HG03135 (cell line): ENCODE data around the gene HOXC10.

ENCODE experiments used
- ATAC-seq: cut with Tn5 transposase; IDR thresholded peaks from one replicate; pipeline ENCODE4 v1.9.1; 2021; ENCODE audit warnings: mild to moderate bottlenecking, moderate library complexity; ENCODE audit not compliant: unreplicated experiment

Gene HOXC10

DNA sequence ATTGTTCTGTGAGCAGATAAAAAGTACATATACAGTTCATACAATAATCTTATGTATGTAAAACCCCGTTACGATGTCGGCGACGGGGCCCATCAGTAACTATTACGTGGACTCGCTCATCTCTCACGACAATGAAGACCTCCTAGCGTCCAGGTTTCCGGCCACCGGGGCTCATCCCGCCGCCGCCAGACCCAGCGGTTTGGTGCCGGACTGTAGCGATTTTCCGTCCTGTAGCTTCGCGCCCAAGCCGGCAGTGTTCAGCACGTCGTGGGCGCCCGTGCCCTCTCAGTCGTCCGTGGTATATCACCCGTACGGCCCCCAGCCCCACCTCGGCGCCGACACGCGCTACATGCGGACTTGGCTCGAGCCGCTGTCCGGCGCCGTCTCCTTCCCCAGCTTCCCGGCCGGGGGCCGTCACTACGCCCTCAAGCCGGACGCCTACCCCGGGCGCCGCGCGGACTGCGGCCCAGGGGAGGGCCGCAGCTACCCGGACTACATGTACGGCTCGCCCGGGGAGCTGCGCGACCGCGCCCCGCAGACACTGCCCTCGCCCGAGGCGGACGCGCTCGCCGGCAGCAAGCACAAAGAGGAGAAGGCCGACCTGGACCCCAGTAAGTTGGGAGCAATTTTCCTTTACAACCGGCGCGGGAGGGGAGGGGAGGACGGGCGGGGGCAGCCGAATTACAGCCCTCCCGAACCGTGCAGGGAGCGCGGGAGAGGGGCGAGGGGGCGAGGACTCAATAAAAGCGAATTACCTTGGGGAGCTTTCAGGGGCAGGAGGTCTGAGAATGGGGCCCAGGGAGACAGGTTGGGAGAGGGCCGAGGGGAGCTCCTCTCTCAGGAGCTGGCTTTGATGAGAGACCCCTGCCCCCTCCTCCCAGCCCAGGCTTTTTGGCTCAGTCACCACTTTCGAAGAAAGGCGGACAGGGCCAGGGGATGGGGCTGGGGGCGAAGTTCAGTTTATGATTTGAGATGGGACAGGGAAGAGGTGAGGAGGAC lies 15.5 kb downstream of the HOXC10 start, which contains the start of gene HOXC9:
TSS of gene HOXC9 (plus strand) at position 46 of the 999 bp plus-strand sequence. CDS start at position 74, 28 bp downstream.
- ATAC-seq, result no peak

DNA sequence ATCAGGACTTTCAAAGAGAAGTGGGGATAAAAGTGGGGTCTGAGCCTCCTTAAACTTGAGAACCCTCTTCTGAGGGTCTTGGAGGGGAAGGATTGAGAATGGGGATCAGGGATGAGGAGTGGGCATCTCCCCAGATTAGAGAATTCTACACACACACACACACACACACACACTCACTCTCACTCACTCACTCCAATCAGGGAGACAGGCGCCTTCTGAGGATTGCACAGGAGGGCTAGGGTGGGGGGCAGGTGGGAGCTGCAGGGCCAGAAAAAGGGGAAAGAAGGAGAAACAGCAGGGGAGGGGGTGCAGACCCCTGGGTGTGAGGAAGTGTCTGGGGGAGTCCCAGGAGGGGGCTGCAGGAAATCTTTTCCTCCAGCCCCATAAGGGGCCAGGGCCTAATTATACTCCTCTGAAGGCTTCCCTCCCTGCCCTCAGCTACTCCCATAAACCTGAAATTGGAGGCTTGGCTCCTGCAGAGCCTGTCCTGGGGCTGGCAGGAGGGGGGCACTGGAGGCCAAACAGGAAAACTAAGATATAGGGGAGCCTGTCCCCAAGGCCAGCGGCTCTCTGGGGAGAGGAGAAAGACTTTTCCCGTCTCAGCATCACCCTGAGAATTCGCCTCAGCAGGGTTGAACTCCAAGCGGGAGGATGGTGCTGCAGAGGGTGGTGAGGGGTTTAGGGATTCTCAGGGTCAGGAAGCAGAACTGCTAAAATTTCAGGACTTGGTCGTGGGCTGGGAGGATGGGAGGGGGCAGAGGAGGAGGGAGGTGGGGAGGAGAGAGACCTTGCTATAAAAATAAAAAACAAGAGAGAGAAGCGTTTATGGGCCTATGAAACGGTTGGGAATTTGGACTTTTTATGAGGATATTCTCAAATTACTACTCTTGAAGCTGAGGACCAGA lies 16.6 kb downstream of the HOXC10 start:
- ATAC-seq, result no peak

DNA sequence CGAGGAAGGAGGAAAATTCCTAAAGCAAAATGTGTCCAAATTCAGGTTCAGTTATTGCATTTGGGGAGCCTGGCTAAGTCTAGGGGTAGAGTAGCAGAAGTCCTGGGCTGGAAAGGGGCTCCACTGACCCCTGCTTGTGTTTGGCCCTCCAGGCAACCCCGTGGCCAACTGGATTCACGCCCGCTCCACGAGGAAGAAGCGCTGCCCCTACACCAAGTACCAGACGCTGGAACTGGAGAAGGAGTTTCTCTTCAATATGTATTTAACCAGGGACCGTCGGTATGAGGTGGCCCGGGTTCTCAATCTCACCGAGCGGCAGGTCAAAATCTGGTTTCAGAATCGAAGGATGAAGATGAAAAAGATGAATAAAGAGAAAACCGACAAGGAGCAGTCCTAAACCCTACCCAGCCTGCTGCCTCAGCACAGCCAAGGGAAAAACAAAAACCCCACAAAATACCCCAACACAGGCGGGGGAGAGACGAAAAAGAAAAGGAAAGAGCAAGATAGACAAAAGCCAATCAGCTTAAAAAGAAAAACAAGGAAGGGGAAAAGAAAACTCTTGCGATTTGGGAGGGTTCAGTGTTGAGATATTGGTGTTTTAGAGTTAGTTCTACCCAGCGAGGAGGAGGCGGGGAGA lies 17.4 kb downstream of the HOXC10 start:
- ATAC-seq, result no peak

DNA sequence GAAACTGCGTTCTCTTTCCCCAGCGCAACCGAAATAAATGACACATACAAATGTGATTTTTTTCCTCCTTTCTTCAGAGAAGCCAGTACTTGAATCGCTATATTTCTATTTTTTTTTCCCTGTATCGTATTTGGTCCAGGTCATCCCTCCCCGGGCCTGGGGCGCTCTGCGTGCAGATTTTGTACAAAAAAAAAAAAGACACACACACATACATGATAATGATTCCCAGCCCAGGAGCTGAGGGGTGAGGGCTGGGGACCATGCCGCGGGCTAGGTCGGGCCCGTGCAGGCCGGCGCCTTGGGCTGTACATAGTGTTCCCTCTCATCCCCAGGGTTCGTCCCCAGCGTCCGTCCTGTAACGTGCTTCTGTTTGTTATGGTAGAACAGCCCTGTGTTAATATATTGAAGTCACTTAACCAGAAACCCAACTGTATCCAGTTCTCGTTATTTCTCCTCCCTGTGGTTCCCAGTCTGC lies 18.0 kb downstream of the HOXC10 start:
- no peak for ATAC-seq

DNA sequence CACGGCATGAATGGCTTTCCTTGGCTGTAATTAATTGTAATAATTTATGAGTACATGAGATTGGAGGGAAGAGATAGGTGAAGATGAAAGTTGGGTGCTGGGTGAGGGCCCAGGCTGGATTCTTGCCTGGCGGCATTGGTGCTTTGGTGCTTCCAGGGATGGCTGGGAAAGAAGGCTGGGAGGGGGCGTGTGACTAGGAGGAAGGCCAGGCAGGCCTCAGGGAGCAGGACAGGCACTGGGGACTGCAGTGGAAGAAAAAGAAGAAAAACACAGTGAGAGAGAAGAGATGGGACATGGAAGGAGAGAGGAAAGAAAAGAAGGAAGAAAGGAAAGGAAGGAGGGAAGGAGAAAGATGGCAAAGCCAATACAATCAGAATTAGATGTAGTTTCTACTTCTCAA lies 18.7 kb downstream of the HOXC10 start:
- no peak for ATAC-seq

DNA sequence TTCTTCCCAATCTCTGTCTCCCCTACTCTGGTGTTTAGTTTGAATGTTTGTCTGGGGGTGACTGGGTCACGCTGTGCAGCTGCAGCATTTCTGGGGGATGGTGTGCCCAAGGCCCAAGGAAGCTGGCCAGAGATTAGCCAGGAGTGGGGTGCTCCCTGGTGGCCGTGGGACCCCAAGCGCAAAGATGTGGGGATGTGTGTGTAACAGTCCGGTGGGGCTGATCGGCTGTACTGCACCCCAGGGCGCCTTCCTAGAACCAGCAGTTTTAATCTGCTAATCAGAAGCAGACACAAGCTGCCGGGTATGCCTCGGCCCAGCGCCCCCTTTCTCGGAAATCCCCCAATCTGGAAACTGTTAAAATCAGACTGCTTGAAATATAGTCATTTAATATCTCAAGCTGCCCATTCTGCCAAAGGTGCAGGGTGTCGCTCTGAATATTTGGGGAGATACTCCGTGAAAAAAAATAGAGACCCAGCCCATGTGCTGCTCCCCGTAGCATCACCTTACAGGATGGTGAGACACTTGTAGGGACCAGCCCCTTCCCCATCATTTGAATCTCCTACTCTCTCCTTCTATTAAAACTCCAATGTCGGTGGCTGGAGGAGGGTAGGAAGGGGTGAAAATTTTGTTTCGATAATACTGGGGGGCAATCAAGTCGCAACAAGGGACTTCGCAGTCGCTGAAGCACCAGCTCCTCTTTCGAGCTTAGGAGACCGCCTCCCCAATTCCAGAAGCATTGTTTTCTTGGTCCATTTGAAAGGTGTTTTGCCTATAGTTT lies 19.3 kb downstream of the HOXC10 start:
- ATAC-seq, result no peak

DNA sequence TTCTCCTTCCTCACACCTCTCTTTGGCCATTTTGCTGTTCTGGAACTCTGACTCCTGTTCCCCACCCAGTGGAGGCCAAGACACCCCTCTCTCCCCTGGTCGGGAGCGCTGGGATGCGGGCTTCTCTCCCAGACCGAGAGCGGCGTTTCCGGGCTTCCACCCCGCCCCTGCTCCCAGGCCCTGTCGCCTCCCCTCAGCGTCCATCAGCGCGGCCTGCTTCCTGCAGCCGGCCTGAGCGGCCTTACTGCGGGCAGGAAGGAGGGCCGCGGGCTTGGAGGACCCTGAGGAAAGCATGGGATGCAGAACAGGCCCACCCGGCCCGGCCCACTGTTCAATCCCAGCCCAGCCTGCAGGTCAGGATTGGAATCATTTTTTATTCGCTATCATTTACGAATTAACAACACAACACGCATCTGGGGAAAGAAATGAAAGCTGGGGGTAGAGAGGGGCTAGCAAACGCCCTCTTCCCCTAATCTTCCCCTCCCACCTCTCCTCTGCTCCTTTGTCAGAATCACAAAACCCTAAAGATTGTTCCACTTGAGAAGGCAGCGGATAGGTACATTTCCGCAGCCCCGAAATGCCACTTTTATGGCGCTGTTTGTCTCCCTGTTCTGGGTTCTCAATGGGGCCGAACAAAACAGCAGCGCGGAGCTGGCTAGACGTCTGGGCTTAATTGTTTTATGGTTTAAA lies 20.0 kb downstream of the HOXC10 start:
- no peak for ATAC-seq

DNA sequence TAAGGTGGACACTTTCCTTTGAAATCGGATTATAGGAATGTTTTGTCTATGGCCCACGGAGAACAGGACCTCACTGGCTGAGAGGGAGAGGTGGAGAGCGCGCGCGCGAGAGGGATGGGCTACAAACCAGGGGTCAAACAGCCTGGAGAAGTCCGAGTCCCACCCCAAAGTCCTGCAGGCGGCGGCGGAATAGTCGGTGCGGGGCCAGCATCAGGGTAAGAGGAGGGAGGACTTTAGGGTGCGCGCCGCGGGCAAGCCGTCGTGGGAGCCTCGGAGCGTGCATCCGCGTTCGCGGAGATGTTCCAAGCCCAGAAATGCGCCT lies 20.5 kb downstream of the HOXC10 start:
- no peak for ATAC-seq

DNA sequence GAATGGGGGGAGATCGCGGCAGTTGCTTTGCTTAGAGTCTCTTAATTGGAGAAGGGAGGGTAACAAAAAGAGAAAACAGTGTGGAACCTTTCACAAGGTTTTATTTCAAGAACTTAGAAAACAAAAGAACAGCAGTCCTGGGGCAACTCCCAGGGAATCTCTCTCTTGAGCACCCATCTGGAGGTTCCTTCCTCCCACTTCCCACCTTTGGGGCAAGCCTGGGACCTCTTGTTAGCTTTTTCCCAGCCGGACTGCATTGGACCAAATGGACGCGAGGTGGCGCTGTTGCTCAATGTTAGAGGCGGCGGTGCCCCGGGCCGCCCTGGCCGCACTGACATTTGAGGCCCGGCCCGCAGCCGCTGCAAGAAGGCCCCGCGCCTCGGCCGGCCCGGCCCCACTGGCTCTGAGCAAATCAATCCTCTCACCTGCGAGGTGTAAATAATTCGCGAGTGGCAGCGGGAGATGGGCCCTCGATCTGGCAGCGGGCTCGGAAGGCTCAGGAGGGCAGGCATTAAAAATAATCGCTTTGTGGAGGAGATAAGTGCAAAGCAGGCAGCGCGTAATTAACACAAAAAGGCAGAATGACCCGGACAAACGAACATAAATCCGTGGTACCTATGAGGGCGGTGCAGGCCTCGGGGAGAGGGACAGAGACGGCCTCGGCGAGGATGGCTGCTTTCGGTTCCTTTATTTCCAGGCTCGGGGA lies 21.1 kb downstream of the HOXC10 start:
- ATAC-seq, result no peak

DNA sequence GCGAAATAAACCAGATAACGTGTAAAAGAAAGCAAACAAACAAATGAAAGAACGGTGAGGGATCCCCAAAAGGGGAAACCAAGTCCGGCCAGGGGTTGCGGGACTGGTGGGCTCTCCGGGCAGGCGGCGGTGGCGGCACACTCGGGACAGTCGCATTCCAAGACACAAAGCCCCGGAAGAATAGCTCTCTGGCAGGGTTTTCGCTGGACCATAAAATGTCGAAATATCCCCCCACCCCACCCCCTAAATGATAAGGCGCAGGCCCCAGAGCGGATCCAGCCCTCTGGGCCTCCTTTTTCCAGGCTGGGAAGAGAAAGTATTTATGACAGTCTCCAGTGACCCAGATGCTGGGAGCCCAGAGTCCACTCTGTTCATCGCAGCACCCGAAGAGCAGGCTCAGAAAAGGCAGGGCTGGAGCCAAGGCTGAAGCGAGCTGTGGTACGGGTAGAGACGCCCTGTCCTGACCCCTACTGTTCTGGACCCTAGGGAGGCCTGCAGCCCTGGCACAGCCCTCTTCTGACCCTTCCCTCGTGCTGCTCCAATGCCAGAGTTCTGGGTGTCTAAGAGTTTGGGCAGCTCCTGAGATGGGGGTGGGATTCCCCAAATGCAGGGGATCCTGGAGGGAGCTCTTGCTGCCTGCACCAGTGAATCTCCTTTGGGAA lies 21.7 kb downstream of the HOXC10 start:
- no peak for ATAC-seq

DNA sequence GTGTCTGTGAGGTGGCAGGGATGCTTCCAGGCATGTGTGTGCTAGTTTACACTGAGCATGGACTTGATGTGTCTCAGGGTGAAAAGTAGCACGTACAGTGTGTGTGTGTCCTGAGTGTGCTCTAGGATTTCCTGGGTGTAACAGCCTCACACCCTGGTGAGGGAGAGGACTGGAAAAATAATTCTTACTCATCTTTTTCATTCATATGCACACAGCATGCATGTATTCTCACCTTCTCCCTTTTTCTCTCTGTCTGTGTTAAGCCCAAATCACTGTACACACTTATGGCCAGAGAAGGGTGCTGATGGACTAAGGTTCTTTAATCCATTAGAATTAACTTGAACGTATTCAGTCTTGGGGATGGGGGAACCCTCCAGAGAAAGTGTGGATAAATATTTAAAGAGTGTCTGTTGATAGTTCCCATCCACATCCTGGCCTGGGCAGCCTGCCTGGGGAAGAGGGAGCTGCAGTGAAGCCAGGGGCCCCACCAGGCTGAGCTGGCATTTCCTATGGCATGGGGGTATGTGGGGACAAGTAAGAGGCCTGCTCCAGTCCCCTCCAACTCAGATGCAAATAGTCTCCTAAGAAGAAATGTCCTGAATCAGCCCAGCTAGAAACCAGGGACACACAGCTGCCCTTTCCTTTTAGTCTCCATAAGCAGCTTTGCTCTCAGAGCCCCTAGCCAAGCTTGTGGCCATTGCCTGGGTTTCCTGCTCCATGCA lies 22.8 kb downstream of the HOXC10 start:
- no peak for ATAC-seq

DNA sequence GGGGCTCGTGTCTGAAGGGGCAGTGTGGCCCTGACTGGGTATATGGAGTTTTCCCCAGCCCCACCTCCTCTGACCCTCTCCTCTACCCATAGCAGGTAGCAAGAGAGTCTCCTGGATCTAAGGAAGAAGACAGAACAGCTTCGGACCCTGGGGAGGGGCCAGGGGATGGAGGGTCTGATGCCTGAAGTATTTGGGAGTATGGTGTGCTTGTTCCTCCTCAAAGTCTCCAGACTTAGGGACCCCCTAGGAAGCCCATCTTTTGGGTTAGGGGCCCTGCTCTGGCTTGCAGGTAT lies 23.3 kb downstream of the HOXC10 start:
- no peak for ATAC-seq

DNA sequence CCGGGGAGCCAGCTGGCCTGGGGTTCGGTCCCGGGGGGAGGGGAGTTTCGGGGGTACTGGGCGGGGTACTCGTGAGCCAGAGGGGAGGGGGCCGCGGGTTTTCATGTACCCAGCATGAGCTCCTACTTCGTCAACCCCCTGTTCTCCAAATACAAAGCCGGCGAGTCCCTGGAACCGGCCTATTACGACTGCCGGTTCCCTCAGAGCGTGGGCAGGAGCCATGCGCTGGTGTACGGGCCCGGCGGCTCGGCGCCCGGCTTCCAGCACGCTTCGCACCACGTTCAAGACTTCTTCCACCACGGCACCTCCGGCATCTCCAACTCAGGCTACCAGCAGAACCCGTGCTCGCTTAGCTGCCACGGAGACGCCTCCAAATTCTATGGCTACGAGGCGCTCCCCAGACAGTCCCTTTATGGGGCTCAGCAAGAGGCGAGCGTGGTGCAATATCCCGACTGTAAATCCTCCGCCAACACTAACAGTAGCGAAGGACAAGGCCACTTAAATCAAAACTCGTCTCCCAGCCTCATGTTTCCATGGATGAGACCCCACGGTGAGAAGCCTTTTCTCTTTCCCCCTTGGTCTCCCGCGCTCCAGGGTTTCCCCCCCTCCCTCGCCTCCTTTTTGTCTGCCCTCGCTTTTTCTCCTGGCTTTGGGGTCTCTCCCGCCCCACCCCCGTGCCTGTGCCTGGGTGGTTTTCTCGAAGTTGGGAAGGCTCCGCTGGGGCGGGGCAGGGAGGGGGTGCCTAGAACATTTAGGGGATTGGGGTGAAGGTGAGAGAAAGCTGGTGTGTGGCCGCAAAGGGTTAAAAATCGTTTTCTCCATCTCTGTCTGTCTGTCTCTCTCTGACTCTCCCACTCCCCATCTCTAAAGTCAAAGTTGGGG lies 24.5 kb downstream of the HOXC10 start:
- ATAC-seq, result no peak

DNA sequence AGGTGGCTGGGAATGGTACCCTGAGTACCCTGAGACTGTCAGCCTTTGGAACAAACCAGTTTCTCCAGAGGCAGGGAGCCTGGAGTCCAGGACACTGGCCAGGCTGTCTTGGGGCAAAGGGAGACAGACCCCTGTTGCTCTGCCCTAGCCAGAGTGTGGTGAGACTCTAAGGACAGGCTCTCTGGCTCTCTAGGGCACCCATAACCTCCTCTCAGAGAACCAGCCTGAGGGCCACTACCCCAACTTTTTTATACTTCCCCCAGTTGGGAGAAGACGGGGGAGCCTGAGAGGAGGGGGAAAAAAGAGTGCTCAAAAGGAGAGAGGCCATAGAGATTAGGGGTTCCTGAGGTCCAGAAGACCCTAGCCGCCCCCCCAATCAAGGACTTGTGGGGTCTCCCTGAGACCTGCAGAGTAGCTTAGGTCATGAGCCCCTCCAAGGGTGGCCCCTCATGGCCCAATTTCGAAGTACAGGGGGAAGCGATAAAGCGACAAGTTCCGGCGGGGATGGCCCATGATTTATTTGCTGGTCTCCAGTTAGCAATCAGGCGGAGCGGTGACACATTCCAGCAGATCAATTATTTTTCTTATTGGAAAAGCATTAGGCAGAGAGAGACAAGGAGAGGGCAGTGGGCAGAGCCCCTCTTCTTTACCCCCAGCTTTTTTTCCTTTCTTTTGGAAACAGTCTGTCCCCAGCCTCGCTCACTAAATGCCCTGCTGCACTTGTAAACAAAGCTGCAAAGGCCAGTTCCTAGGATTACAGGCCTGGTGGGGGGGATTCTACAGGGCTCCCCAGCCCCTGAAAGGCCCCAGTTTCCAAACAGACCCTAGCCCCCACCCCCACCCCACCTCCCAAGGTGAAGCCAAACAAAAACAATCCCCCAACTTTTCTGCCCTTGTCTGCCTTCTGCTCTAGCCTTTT lies 25.4 kb downstream of the HOXC10 start:
- ATAC-seq, result no peak

DNA sequence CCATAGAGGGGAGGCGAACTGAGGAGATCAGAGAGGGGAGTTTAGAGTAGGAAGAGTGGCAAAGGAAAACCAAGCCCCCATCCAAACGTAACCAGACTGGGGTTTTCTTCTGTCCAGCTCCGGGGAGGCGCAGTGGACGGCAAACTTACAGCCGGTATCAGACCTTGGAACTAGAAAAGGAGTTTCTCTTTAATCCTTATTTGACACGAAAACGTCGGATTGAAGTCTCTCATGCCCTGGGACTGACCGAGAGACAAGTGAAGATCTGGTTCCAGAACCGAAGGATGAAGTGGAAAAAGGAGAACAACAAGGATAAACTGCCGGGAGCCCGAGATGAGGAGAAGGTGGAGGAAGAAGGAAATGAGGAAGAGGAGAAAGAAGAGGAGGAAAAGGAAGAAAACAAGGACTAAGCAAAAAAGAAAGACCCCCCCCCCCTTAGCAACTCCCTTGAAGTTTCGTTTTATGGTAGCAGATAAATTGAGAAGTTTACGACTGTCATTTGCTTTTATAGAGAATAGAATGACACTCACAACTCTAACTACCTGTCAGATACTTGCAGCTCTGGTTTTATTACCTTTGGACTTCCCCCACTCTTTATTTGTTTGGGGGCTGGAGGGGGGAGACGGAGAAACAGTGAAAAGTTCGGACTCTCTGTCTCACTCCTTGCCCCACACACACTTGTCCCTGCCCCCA lies 26.2 kb downstream of the HOXC10 start:
- ATAC-seq, result no peak
